ENCODE results near the gene POC1A. TPM values are rescaled to one million over a fixed set of nuclear protein-coding genes. Genes with fewer than 3 reads are reported as not detected.

The POC1A gene
- total and polyA plus RNA-seq, 2 of the 8 experiments (the other 6 are each of a cell fraction or from before 2014, with no cell fraction given), result 35.7 to 39.2 TPM

GRCh38 chr3:52183786-52184445 lies 29.7 kb upstream of the POC1A start:
- H3K27me3 ChIP-seq (replicated peaks in 1 of 4; ENCODE audit: control insufficient read depth in 3 of 4, extremely low read depth in 1 of 4, insufficient read depth in 3 of 4, low read length in 3 of 4), result no peaks in the 10 kb centered on the region
- H3K4me1 ChIP-seq (replicated peaks in 1 of 4; ENCODE audit: control insufficient read depth in 3 of 4, insufficient read depth in 4 of 4, low read length in 3 of 4), result peaks cover 0 to 2% (median 1%) of the 10 kb centered on the region in 4 experiments; a peak in 2 of 7 replicates
- DNase-seq (ENCODE audit: low read depth in 1 of 2, low spot score in 2 of 2) (no peak), FAIRE-seq (no peak)
- no peak overlapping the region for H2AK5ac ChIP-seq (ENCODE audit: low read depth, low read length)
- no peak overlapping the region for H3K14ac ChIP-seq (ENCODE audit: insufficient read length)
- no peaks in the 10 kb centered on the region for H4K20me1 ChIP-seq (replicated peaks in 1 of 2; ENCODE audit: control insufficient read depth in 1 of 2, insufficient read depth in 2 of 2, low read length in 2 of 2)
- no peak overlapping the region for H3K4ac ChIP-seq (replicated peaks; ENCODE audit: insufficient read length, low read depth, low read length)
- no peak overlapping the region for H3K9ac ChIP-seq (replicated peaks in 1 of 4; ENCODE audit: extremely low read depth in 1 of 4, low read depth in 3 of 4, low read length in 3 of 4)
- no peak overlapping the region for H2BK5ac ChIP-seq (ENCODE audit: low read depth, low read length)
- H3K79me1 ChIP-seq (ENCODE audit: low read depth, low read length), result no peaks in the 10 kb centered on the region
- 87% methylated on average over 7 of the region's 7 CpGs; no CpG with 5 or more reads in 1 of the 2 experiments for WGBS, 2 experiments (ENCODE audit: extremely low coverage in 1 of 2, insufficient coverage in 1 of 2, insufficient read length in 1 of 2, insufficient replicate concordance in 2 of 2, low coverage in 1 of 2, low lambda C conversion rate in 2 of 2, missing lambda C conversion rate in 1 of 2)
- H3K23me2 ChIP-seq (ENCODE audit: low read depth, low read length), result no peaks in the 10 kb centered on the region; the same call in 1 of the 2 replicates
- no peak overlapping the region for H2AFZ ChIP-seq (ENCODE audit: low read length)
- H3K4me2 ChIP-seq (ENCODE audit: insufficient read depth in 1 of 2, low read depth in 2 of 2, low read length in 2 of 2), result no peak overlapping the region
- no peak overlapping the region for H3K56ac ChIP-seq (replicated peaks; ENCODE audit: insufficient read length, low read depth, low read length)
- H3K23ac ChIP-seq (ENCODE audit: insufficient read length), result no peak overlapping the region
- H2BK120ac ChIP-seq (replicated peaks; ENCODE audit: low read depth, low read length), result no peak overlapping the region
- H3K9me3 ChIP-seq (ENCODE audit: insufficient read depth in 2 of 2, low read depth in 1 of 2, low read length in 1 of 2), result no peaks in the 10 kb centered on the region
- ChIA-PET CTCF (ENCODE audit: partially characterized antibody) (interaction anchor here (0.8 to 4.6 kb wide), 9 partner anchors 13 to 130 kb away, joined by 3 to 26 read pairs (median 3); no protein-coding TSS in a partner anchor), POLR2A (ENCODE audit: partially characterized antibody) (interaction anchor here (0.8 to 1.6 kb wide), 3 partner anchors 27 to 191 kb away, joined by 3 read pairs; partner anchors contain the start of gene POC1A)
- no peak overlapping the region for H2BK15ac ChIP-seq (ENCODE audit: low read length)
- no peaks in the 10 kb centered on the region for H3K79me2 ChIP-seq (ENCODE audit: control insufficient read depth in 1 of 2, insufficient read depth in 2 of 2, low read length in 2 of 2)
- no peak overlapping the region for H4K5ac ChIP-seq (ENCODE audit: insufficient read length, low read depth, low read length)
- no peak overlapping the region for H3K27ac ChIP-seq (ENCODE audit: low read depth, low read length)
- no peak overlapping the region for H4K8ac ChIP-seq (ENCODE audit: extremely low read depth, insufficient read depth, low read length)
- H4K91ac ChIP-seq (replicated peaks; ENCODE audit: insufficient read length, low read length), result no peak overlapping the region
- H2BK12ac ChIP-seq (ENCODE audit: low read depth, low read length), result no peak overlapping the region
- H3K36me3 ChIP-seq (ENCODE audit: control insufficient read depth in 2 of 4, insufficient read depth in 4 of 4, low read length in 3 of 4), result no peaks in the 10 kb centered on the region
- H3K18ac ChIP-seq (ENCODE audit: extremely low read depth, low read length), result no peak overlapping the region; the same call in 1 of the 2 replicates
- no peak overlapping the region for H3K4me3 ChIP-seq (ENCODE audit: extremely low read depth in 1 of 4, insufficient read depth in 2 of 4, low read depth in 3 of 4, low read length in 4 of 4)
- H2BK20ac ChIP-seq (ENCODE audit: low read length), result no peak overlapping the region
- TF ChIP-seq CTBP2 (IDR thresholded peaks at IDR 0.05; ENCODE audit: borderline replicate concordance, insufficient read depth, insufficient read length, low read length), result no peak
- no peak for TF ChIP-seq POLR2A (IDR thresholded peaks at IDR 0.05; ENCODE audit: control extremely low read depth in 1 of 2, low read depth in 2 of 2, low read length in 2 of 2)
- no peak for TF ChIP-seq JUN (IDR thresholded peaks at IDR 0.05; ENCODE audit: low read depth, low read length)
- no peak for TF ChIP-seq USF2 (IDR thresholded peaks at IDR 0.05; ENCODE audit: low read length)
- TF ChIP-seq RFX5 (IDR thresholded peaks at IDR 0.05; ENCODE audit: borderline replicate concordance, low read depth, low read length), result no peak
- TF ChIP-seq SP2 (IDR thresholded peaks at IDR 0.05; ENCODE audit: low read length), result no peak
- no peak for TF ChIP-seq KDM1A (IDR thresholded peaks at IDR 0.05; ENCODE audit: borderline replicate concordance, low read length)
- TF ChIP-seq RXRA (IDR thresholded peaks at IDR 0.05; ENCODE audit: insufficient read depth, low read depth, low read length), result no peak
- TF ChIP-seq GABPA (IDR thresholded peaks at IDR 0.05; ENCODE audit: borderline replicate concordance, insufficient read depth, low read length), result no peak
- TF ChIP-seq YY1 (IDR thresholded peaks at IDR 0.05; ENCODE audit: low read depth, low read length), result no peak
- no peak for TF ChIP-seq SIX5 (IDR thresholded peaks at IDR 0.05; ENCODE audit: low read depth, low read length)
- no peak for TF ChIP-seq SRF (IDR thresholded peaks at IDR 0.05; ENCODE audit: low read depth, low read length)
- TF ChIP-seq KDM5A (IDR thresholded peaks at IDR 0.05; ENCODE audit: low read length), result no peak

Measured in H1 (cell line).